NCI-H2081 (cell line): ENCODE measurements around the gene PIK3C3.
"Not testable (repeated sequence)": the region's sequence is repeated elsewhere in the genome, so short reads cannot be mapped to it uniquely, and the experiment has no call there.

ENCODE experiments used
- DNase-seq, 2 experiments: peaks; one replicate each; lab custom pipeline; 2025; lab: John Stamatoyannopoulos, UW

The PIK3C3 gene

DNA sequence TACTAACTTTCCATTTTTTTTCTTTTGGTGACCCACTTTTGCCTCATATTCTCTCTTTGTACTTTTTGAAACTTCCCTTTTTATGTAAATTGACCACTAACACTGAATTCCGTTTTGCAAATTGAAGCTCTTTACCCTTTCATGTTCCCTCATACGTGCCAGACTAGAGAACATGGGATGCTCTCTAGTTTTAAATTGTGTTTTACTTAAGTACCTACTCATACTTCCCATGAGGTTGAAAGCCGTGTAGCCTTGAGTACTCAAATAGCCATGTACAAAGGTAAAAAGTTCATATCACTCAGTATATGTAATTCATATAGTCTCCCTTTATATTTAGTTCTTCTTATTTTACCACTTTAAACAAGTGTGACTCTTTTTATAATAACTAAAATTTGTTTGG, 119.7 kb downstream of the PIK3C3 start:
- no peak for DNase-seq

DNA sequence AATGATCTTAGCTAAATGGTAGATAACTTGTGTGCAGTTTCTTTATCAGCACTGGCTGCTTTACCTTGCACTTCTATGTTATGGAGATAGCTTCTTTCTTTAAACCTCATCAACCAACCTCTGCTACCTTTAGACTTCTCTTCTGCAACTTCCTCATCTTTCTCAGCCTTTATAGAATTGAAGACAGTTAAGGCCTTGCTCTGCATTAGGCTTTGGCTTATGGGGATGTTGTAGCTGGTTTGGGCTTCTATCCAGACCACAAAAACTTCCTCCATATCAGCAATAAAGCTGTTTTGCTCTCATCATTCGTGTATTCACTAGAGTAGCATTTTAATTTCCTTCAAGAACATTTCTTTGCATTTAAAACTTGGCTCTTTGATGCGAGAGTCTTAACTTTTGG, 123.7 kb downstream of the PIK3C3 start:
- DNase-seq, result no peak

DNA sequence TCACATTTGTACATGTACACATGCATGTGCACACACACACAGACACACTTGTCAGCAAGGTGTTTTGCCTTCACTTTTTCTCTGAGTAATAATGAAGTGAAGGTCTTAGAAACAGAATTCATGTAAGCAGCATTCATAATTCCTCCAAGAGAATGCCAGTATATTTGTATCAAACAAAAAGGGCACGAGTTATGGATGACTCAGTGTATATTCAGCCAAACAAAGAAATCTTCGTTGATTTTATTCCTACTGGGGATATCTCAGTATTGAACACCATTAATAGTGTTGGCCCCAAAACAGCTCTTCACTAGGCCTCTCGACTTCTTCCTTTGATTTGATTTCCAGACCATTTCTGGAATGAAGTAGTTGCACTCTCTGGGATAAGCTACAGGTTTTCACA, 125.3 kb downstream of the PIK3C3 start:
- no peak for DNase-seq

DNA sequence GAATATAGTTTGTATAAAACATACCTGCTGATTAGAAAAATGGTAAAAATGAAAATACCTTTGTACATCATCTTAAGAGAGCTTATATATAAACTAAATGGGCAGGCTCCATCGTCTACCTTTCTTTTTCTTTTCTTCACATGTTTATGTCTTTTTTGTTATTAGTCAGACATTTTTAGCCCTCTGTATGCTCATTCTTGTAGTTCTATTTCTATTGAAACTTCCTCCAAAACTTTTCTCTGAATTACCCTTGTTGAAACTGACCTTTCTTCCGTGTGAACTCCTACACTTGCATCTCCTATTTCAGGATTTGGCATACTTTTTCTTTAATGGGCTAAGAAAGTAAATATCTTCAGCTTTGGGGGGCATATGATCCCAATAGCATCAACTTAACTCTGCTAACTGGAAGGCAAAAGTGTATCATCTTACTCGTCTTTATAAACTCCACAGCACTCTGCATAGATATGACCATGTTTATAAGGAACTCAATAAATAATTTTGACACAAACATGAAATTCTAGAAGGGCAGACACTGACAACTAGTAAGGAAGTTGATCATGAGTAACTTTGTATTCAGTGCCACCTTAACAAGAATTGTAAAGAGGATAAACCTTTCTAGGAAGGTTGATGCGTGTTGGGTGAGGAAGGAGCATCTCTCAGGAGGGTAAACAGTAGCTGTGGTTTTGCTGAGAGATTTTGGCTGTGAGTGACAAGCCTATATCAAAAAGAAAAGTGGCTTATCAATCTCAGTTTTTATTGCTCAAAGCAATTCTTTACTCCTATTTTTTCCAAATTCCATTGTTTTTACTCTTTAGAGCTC, 127.6 kb downstream of the PIK3C3 start:
- no peak for DNase-seq

DNA sequence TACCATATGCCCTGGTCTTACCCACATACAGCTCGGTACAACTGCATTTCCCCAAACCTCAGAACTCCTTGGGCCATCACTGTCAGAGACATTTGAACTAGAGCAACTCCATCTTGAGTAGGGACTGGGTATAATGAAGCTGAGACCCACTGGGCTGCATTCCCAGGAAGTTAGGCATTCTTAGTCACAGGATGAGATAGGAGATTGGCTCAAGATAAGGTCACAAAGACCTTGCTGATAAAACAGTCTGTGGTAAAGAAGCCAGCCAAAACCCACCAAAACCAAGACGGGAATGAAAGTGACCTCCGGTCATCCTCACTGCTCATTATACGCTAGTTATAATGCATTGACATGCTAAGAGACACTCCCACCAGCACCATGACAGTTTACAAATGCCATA, 131.3 kb downstream of the PIK3C3 start:
- no peak for DNase-seq

DNA sequence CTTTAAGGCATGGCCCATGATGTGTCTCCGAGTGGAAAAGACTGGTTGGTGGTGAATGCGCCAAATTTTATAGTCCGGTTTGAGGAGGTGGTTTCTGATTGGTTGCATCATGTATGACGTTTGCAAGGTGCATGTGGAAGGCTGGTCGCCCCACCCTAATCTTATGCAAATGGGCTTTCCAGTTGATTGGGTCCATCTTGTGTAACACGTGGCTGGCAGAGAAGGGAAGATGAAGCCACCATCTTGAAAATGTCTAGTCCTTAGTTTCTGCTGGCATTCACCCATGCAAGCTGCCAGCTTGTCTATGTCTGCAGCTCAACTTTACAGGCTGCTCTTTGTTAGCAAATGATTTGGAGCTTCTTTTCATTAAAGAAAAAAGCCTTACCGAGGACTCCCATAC, 132.2 kb downstream of the PIK3C3 start:
- no peak for DNase-seq

DNA sequence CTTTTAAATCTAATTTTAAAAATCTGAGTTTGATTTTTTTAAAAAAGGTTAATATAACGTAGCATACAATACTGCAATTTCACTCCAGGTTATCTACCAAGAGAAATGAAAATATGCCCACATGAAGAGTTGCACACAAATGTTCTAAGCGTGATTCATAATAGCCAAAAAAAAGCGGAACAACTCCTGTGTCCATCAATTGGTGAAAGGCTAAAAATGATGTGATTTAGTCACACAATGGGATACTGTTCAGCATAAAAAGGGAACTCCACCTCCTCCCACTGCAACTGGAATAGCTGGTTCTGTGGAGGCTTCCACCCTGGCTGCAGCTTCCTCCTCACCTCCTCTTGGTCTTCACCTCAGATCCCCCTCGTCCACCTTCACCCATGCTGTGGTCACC, 132.8 kb downstream of the PIK3C3 start:
- DNase-seq, result no peak

DNA sequence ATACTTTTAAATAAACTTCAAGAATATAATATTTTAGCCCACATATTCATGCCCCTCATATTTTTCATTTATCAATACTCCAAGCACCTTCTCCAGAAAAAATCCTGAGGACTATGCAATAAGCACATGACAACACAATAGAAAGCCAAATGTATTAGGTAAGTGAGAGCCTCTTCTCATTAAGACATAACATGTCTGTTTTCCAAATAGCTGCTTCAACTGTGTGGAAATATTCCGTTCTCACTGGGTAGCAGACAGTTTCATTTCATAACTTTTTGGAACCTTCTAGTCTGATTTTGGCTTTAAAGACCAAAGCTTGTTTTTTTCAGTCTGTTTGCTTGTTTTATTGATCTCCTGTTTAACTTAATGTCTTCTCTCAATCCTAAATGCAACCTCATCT, 137.8 kb downstream of the PIK3C3 start:
- DNase-seq, result no peak

DNA sequence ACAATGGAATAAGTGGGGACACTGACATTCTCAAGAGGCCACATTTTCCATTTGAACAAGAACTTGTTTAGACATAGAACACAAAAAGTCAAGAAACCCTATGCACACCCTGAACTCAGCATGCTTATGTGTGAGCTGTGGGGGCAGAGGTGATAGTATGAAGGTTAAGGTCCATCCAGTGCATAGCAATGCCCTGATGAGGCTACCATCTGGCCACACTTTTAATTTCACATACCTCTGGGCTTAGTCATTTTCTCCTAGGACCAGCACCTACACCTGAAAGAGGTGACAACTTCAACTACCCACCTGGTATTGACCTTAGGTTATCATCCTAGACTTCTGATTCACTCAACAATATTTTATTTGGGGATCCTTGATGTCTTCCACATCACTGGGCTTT, 139.8 kb downstream of the PIK3C3 start:
- no peak for DNase-seq

DNA sequence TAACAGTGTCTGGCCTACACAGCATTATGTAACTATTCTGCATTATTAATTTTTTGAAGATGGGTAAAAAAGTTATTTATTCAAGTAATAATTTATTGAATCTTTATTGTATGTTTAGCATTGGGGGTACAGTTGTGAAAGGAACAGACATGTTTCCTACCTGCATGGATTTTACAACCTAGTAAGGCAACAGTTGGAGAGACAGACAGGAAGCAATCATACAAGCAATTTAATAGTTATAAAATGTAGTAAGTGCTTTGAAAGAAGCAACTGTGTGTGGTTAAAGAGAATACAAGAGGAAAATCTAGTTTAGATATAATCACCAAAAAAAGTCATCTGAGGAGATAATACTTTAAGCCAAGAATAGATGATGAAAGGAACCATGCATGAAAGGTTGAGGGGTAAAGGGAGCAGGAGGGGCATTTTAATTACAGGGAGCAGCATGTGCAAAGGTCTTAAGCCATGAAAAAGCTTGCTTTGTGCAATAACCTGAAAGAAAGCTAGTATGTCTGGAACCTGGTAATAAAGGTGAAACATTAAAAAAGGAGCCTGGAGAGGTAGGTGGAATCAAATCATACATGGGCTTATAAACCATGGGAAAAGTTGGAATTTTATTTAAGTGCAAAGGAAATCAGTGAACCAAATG, 140.8 kb downstream of the PIK3C3 start:
- DNase-seq, result no peak

DNA sequence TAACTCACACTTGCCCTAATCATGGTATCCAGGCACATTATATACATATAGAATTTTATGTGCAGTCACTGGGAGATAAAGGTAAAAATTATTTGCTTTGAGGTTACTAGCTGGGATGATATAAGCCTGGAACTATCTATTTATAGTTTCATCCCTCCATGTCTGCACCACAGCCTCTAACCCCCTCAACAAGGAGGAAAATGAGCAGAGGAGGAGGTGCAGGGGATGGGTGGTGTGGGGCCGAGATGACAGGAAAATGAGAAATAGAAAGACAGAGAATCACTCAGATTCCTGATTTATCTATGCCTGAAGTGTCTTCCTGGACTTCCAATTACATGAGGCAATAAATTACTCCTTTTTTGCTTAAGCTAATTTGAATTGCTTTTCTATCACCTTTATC, 145.2 kb downstream of the PIK3C3 start:
- DNase-seq, result no peak

DNA sequence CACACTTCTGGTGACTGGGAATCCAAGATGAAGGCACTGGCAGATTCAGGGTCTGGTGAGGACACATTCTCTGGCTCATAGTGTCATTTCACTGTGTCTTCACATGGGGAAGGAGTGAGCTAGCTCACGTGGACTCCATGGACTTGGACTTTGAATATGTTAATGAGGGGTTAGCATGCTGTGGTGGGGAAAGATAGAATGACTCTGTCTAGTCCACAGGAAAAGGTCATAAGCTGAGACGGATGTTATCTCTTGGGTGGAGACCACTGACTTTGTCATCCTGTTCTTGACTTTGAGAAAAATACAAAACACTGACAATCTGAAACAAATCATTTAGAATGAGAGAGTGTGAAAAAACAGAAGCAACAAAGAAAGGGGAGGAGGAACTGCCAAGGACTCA, 145.9 kb downstream of the PIK3C3 start:
- no peak for DNase-seq

DNA sequence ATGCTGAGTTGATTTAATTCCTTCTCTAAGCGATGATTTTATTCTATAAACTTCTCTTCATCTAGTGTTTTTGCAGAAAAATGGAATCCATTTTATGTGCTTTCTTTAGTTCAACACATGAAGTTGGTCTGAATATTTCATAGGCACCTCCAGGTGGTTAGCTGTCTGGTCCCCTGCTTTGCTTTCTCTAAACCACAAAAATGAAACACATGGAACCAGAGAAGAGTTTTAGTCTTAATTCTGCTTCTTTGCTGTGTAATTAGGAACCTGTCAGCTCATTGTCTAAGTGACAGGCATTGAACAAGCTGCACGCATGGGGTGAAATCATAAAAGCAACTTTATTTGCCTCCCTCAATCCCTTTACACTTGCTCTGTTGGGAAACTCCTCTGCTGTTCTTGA, 150.4 kb downstream of the PIK3C3 start:
- peak in 1 of 2 experiments; percentile 13 for DNase-seq

DNA sequence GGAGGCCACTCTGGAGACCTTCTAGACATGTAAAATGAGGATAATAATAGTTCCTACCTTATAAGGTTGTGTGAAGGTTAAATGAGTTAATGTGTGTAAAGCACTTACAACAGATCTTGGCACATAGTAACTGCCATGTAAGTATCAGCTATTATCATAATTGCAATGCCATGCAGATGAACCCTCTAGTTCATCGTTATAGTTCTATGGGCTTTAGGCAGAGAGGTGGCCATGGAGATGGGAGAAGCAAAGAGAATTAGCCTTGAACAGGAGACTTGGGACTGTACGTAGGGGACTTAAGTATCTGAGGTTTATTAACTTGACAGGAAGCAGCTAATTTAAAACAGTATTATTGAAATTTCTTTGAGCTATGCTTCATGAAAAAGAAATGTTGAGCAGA, 151.8 kb downstream of the PIK3C3 start:
- no peak for DNase-seq

DNA sequence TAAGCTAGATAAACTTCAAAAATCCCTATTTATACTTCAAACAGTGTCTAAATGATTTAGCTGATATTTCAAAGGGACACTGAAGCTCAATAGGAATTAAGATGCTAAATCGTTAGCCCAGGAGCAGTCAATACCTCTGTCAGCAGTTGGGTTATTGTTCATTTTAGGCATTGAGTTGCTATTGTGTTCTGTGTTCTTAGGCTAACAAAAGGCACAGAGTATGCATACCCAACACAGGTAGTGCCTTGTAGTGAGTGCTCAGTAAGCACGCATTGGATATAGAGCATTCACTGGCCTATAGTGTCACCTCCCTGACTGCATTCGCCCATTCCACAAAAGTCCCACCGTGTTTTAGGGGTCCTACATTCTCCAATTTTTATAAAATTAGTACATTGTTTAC, 152.3 kb downstream of the PIK3C3 start:
- DNase-seq, result peak in 1 of 2 experiments; percentile 8

DNA sequence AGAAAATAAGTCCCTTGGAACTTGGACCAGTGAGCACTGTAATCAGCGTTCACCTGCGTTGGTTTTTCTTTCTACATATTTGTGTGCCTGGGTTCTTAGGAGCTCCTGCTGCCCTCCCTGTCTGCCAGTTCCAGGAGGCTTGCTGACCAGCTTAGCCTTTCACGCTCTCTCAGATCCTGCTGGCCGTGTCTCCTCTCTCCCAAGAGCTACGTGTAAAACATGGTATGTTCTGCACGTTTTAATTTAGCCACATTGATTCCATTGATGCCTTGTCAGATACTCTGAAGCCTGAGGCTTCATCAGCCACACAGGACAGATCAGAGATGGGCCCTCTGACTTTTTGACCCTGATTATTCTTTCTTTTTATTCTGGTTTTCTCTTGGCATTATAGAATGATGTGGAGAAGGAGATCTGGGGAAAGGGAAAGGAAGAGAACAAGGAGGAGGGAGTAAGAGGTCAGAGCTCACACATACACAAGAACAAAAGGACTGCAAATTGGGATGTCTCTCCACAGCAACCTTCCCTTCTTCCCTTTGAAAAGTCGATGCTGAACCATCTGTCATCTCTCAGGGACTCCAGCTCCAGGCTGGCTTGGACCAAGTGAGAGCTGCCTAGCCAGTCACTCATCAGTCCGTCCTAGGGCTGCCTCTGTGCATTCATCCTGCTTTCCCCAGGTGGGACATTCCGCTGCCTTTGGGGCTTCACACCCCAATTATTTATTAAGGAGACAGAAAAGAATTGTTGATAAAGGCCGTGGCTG, 152.8 kb downstream of the PIK3C3 start:
- no peak for DNase-seq

DNA sequence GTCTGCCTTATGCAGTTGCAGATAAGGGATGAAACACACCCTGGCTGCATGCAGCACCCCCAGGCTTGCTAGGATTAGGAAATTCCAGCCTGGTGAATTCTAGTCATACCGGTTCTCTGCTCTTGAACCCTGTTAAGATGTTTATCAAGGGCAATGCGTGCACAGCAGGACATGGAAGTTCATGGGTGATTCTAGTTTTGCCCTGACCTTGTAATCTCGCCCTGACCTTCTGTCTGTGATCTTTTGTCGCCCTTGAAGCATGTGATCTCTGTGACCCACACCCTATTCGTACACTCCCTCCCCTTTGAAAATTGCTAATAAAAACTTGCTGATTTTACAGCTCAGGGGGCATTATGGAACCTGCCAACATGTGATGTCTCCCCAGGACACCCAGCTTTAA, 157.1 kb downstream of the PIK3C3 start:
- not testable (repeated sequence) for DNase-seq

DNA sequence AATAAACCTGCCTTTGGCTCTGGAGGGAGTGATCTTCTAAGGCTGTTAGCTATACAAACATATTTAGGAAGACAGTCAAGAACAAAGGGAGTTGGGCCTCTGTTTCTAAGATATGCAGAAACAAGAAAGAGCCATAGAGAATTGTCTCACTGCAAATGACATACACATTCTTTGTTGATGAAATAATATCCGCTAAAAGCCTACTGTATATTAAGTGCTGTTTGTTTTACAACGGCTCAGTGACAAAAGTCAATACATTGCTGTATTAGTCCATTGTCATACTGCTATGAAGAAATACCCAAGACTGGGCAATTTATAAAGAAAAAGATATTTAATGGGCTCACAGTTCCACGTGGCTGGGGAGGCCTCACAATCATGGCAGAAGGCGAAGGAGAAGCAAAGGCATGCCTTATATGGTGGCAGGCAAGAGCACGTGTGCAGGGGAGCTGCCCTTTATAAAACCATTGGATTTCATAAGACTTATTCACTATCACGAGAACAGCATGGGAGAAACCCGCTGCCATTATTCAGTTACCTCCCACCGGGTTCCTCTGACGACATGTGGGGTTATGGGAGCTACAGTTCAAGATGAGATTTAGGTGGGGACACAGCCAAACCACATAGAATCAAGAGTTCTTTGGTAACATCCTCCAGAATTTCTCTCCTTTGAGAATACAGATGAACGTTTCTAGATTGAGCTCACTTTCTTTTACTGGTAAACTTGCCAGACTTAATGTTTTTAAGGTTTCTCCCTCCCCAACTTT, 157.8 kb downstream of the PIK3C3 start:
- no peak for DNase-seq

DNA sequence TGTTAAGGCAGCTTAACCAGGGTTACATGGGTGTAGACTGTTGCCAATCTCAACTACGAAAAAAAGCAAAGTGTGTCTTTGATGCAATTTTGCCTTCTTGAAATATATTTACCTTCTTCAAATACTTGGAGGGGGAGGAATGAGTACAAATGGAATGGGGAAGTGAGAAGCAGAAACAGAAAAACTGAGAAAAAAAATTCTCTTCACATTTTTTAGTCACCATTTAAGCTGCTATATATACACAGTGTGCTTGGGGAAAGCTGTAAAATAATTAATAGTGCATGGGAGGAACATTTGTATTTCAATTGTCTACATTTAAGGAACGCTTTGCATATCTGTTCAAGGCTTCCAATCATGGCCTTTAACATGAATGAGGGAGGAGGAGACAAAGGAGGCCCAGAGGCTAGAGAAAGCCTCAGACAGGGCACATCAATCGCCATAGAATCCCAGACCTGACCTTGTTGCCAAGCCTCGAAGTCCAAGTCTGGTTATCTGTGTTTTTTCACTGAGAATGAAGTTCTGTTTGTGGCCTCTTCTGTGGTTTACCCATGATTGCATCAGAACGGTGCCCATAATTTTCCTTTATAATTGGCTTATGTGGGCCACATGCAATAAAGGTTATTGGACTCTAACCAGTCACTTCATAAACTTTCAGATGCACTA, 158.6 kb downstream of the PIK3C3 start:
- DNase-seq, result no peak

DNA sequence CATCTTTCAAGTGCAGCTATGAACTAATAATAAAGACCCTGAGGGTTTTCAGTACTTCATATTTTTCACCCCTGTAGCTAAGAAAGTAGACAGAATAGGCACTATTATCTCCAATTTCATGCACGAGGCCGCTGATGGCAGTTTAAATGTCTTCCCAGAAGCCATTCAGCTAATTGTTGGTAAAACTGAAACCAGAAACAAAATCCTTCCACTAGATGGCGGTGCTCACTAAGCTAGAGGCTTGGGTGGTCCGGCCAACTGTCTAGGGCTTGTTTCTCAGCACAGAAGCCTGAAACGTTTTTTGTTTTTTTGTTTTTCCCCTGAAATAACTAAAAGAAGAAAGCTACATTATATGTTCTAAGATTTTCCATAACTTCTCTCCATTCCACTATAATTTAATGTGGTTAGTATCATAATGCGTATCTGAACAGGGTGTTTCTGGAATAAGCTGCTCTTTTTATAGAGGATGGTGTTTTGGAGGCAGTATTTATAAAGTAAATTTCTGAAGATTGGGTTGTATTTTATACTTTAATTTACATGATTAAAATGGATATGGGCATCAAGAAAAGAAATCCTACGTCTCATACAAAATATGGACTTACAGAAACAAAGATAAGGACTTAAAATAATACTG, 159.4 kb downstream of the PIK3C3 start:
- peak; percentile 84 to 87 for DNase-seq

DNA sequence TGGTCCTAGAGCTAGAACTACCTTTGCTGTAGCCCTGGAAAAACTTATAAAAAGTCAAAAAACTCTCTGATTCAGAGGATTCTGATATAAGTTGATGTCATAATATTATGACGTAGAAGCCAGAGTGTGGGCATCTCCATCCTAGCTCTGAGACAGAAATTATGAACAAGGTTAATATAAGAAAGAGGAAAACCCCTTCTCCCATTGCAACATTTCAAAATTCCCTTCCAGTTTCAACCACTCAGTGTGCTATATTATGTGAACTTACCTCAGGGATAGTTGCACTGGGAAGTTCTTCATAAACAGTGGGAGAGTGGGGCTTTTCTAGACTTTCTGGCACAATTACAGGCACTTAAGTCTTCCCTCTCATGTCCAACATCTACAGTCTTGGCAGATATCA, 171.6 kb downstream of the PIK3C3 start:
- DNase-seq, result no peak
